ENCODE measurements around the gene TEF. TPM values are rescaled to one million over a fixed set of nuclear protein-coding genes. Genes with fewer than 3 reads are reported as not detected.

The TEF gene
- total RNA-seq, 1 donor, result 17.4 TPM

DNA sequence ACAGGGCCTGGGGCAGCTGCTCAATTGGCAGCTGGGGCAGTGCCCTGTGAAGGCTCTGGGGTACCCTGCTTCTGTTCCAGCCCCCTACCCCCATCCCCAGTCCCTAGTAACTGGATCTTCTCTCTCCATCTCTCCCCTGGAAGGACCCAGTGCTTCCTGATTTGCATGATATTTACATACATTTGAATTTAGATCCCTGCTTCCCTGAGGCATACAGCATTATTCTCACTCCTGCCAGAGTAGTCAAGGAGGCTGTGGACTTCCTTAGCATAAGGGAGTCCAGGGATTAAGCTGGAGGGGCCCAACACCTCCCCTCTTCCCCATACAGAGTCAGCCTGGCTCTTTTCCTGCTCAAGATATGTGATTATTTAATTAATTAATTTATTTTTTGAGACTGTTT lies 24.7 kb downstream of the TEF start:
- H3K27me3 ChIP-seq (ENCODE audit: insufficient read depth, low read length), result no peaks in the 10 kb centered on the region
- H4K20me1 ChIP-seq (ENCODE audit: insufficient read depth, low read length), result no peaks in the 10 kb centered on the region
- no peak overlapping the region for H3K4me2 ChIP-seq (ENCODE audit: insufficient read depth, low read length)
- H3K4me1 ChIP-seq (ENCODE audit: insufficient read depth, low read length), result peaks cover 11% of the 10 kb centered on the region
- H3K36me3 ChIP-seq (ENCODE audit: insufficient read depth, low read length), result no peaks in the 10 kb centered on the region
- H2AFZ ChIP-seq (ENCODE audit: low read length), result no peak overlapping the region
- no peaks in the 10 kb centered on the region for H3K79me2 ChIP-seq (ENCODE audit: insufficient read depth, low read length)
- TF ChIP-seq, protein P1, sequence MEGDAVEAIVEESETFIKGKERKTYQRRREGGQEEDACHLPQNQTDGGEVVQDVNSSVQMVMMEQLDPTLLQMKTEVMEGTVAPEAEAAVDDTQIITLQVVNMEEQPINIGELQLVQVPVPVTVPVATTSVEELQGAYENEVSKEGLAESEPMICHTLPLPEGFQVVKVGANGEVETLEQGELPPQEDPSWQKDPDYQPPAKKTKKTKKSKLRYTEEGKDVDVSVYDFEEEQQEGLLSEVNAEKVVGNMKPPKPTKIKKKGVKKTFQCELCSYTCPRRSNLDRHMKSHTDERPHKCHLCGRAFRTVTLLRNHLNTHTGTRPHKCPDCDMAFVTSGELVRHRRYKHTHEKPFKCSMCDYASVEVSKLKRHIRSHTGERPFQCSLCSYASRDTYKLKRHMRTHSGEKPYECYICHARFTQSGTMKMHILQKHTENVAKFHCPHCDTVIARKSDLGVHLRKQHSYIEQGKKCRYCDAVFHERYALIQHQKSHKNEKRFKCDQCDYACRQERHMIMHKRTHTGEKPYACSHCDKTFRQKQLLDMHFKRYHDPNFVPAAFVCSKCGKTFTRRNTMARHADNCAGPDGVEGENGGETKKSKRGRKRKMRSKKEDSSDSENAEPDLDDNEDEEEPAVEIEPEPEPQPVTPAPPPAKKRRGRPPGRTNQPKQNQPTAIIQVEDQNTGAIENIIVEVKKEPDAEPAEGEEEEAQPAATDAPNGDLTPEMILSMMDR (IDR thresholded peaks at IDR 0.05; ENCODE audit: extremely low read depth, low read depth, low read length), result no peak
- H3K9me3 ChIP-seq (ENCODE audit: low read depth, low read length), result no peaks in the 10 kb centered on the region
- H3K27ac ChIP-seq (ENCODE audit: low read depth, low read length), result no peak overlapping the region
- no peak overlapping the region for H3K4me3 ChIP-seq (ENCODE audit: insufficient read depth, low read length)
- peak; percentile 32 for DNase-seq (ENCODE audit: insufficient read length, low spot score, missing footprints)

DNA sequence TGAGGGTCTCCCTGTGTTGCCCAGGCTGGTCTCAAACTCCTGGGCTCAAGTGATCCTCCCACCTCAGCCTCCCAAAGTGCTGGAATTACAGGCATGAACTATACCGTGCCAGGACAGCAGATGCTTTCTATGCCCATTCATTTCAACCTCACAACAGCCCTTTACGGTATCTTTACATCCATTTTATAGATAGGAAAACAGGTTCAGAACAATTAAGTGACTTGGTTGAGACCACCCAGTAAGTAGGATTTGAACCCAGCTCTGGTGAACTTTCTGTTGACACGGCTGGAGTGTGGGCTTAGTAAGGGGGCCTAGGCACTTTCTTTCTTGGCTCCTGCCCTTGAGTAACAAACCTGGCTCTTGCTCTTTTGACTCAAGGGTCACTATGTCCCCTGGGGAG lies 25.7 kb downstream of the TEF start:
- H3K4me3 ChIP-seq (ENCODE audit: insufficient read depth, low read length), result no peak overlapping the region
- TF ChIP-seq, protein P1 (IDR thresholded peaks at IDR 0.05; ENCODE audit: extremely low read depth, low read depth, low read length), result no peak
- no peak overlapping the region for H2AFZ ChIP-seq (ENCODE audit: low read length)
- no peaks in the 10 kb centered on the region for H3K9me3 ChIP-seq (ENCODE audit: low read depth, low read length)
- H4K20me1 ChIP-seq (ENCODE audit: insufficient read depth, low read length), result no peaks in the 10 kb centered on the region
- DNase-seq (ENCODE audit: insufficient read length, low spot score, missing footprints), result no peak
- no peak overlapping the region for H3K27ac ChIP-seq (ENCODE audit: low read depth, low read length)
- H3K36me3 ChIP-seq (ENCODE audit: insufficient read depth, low read length), result no peaks in the 10 kb centered on the region
- peaks cover 2% of the 10 kb centered on the region for H3K79me2 ChIP-seq (ENCODE audit: insufficient read depth, low read length)
- H3K4me1 ChIP-seq (ENCODE audit: insufficient read depth, low read length), result peaks cover 4% of the 10 kb centered on the region
- no peaks in the 10 kb centered on the region for H3K27me3 ChIP-seq (ENCODE audit: insufficient read depth, low read length)
- no peak overlapping the region for H3K4me2 ChIP-seq (ENCODE audit: insufficient read depth, low read length)

DNA sequence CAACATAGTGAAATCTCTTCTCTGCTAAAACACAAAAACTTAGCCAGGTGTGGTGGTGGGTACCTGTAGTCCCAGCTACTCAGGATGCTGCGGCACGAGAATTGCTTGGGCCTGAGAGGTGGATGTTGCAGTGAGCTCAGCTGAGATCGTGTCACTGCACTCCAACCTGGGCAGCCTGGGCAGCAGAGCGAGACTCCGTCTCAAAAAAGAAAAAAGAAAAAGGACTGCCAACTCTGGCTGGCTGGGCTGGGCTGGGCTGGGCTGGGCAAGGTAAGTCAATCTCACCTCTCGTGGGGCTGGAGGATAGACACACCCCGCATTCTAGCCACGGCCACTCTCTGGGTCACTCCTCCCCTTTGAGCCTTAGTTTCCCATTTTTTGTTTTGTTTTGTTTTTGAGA lies 26.9 kb downstream of the TEF start:
- Histone ChIP-seq H3K36me3 (ENCODE audit: insufficient read depth, low read length) (no peaks in the 10 kb centered on the region), H3K27ac (ENCODE audit: low read depth, low read length) (no peak overlapping the region), H3K79me2 (ENCODE audit: insufficient read depth, low read length) (peaks cover 6% of the 10 kb centered on the region), H3K4me1 (ENCODE audit: insufficient read depth, low read length) (peaks cover 7% of the 10 kb centered on the region), H3K4me2 (ENCODE audit: insufficient read depth, low read length) (no peak overlapping the region), H2AFZ (ENCODE audit: low read length) (no peak overlapping the region), H3K9me3 (ENCODE audit: low read depth, low read length) (no peaks in the 10 kb centered on the region), H4K20me1 (ENCODE audit: insufficient read depth, low read length) (no peaks in the 10 kb centered on the region), H3K27me3 (ENCODE audit: insufficient read depth, low read length) (no peaks in the 10 kb centered on the region), H3K4me3 (ENCODE audit: insufficient read depth, low read length) (no peak overlapping the region)
- TF ChIP-seq, protein P1 (IDR thresholded peaks at IDR 0.05; ENCODE audit: extremely low read depth, low read depth, low read length), result no peak
- DNase-seq (ENCODE audit: insufficient read length, low spot score, missing footprints), result no peak

DNA sequence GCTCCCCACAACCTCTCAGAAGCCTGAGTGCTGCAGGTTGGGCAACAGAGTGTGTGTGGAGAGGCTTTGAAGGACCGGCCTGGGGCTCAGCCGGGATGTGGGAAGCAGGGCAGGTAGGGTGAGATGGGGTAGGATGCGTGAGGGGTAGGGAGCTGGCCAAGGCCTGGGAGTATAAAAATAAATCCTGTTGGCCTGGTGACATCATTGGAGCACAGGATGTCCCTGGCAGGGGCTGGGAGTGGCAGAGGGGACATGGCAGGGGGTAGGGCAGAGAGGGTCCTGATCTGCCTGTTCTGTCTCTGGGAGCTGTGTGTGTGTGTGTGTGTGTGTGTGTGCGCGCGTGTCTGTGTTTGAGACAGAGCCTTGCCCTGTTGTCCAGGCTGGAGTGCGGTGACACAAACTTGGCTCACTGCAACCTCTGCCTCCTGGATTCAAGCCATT lies 28.6 kb downstream of the TEF start:
- no peaks in the 10 kb centered on the region for H3K27me3 ChIP-seq (ENCODE audit: insufficient read depth, low read length)
- peaks cover 18% of the 10 kb centered on the region for H3K4me1 ChIP-seq (ENCODE audit: insufficient read depth, low read length)
- H3K4me3 ChIP-seq (ENCODE audit: insufficient read depth, low read length), result no peak overlapping the region
- H3K4me2 ChIP-seq (ENCODE audit: insufficient read depth, low read length), result no peak overlapping the region
- peaks cover 2% of the 10 kb centered on the region for H4K20me1 ChIP-seq (ENCODE audit: insufficient read depth, low read length)
- DNase-seq (ENCODE audit: insufficient read length, low spot score, missing footprints), result no peak
- no peaks in the 10 kb centered on the region for H3K9me3 ChIP-seq (ENCODE audit: low read depth, low read length)
- H2AFZ ChIP-seq (ENCODE audit: low read length), result no peak overlapping the region
- H3K36me3 ChIP-seq (ENCODE audit: insufficient read depth, low read length), result no peaks in the 10 kb centered on the region
- H3K27ac ChIP-seq (ENCODE audit: low read depth, low read length), result no peak overlapping the region
- TF ChIP-seq, protein P1 (IDR thresholded peaks at IDR 0.05; ENCODE audit: extremely low read depth, low read depth, low read length), result no peak
- H3K79me2 ChIP-seq (ENCODE audit: insufficient read depth, low read length), result peaks cover 17% of the 10 kb centered on the region
